HCT116 (cell line): ENCODE data around the gene SWAP70.

ENCODE experiments used
- CTCF ChIP-seq, 3 experiments: fragments of 200-600 bp in 1 of 3; sonication (generic) in 1 of 3; IDR thresholded peaks in 2 of 3; conservative IDR thresholded peaks in 1 of 3; 2 replicates each; pipeline ENCODE4 v1.5.1; 2012 to 2017; ENCODE audit warnings: low read depth in 2 of 3, low read length in 2 of 3, antibody characterized with exemption in 1 of 3, borderline replicate concordance in 1 of 3, control low read depth in 1 of 3, mild to moderate bottlenecking in 1 of 3, mixed read lengths in 1 of 3, mixed run types in 1 of 3, moderate library complexity in 1 of 3; ENCODE audit not compliant: insufficient read depth in 1 of 3
- POLR2A ChIP-seq: IDR thresholded peaks from 2 replicates; pipeline ENCODE4 v1.7.0; 2011; ENCODE audit warnings: borderline replicate concordance; ENCODE audit not compliant: insufficient read depth, insufficient read length; ENCODE audit errors: extremely low read depth
- POLR2AphosphoS5 ChIP-seq: IDR thresholded peaks from 2 replicates; pipeline ENCODE4 v1.6.1; 2011; ENCODE audit warnings: mild to moderate bottlenecking, low read depth, low read length, moderate library complexity
- ZBTB33 ChIP-seq: IDR thresholded peaks from 2 replicates; pipeline ENCODE4 v1.6.1; 2011; ENCODE audit warnings: mild to moderate bottlenecking, low read length, moderate library complexity; ENCODE audit not compliant: insufficient replicate concordance; ENCODE audit errors: extremely low read depth

- no peak for TF ChIP-seq POLR2AphosphoS5
- TF ChIP-seq CTCF (IDR thresholded peaks at IDR 0.05 in 2 of 3, conservative IDR thresholded peaks at IDR 0.05 in 1 of 3; ENCODE audit: borderline replicate concordance in 1 of 3, insufficient read depth in 1 of 3, low read depth in 2 of 3, low read length in 2 of 3): no peak
- no peak for TF ChIP-seq ZBTB33
- no peak for TF ChIP-seq POLR2A
These were observed 33.9 kb downstream of the SWAP70 start for GRCh38 chr11:9697766-9698165.
